Superior temporal gyrus (tissue), 1 donor: Measurements from ENCODE around the gene NOL4L.

Experiments used
- DNase-seq: peaks from one replicate; pipeline ENCODE4 v3.0.0-alpha.2; 2016; ENCODE audit errors: extremely low spot score

NOL4L gene

DNA sequence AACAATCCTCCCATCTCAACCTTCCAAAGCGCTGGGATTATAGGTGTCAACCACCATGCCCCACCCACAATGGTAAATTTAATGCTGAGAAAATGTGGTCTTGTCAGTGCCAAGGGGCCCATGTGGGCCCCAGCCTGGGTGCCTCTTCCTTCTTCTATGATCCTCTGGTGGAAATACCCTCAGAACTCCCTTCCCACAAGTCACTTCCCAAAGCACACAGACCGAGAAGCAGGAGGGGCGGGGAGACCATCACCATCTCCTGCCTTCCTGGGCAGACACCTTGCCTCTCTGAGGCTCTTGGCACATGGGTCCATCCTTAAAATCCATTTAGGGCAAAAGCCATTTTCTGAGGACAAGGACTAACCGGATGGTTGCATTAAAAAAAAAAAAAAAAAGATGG, 59.0 kb downstream of the NOL4L start:
- DNase-seq = no peak

DNA sequence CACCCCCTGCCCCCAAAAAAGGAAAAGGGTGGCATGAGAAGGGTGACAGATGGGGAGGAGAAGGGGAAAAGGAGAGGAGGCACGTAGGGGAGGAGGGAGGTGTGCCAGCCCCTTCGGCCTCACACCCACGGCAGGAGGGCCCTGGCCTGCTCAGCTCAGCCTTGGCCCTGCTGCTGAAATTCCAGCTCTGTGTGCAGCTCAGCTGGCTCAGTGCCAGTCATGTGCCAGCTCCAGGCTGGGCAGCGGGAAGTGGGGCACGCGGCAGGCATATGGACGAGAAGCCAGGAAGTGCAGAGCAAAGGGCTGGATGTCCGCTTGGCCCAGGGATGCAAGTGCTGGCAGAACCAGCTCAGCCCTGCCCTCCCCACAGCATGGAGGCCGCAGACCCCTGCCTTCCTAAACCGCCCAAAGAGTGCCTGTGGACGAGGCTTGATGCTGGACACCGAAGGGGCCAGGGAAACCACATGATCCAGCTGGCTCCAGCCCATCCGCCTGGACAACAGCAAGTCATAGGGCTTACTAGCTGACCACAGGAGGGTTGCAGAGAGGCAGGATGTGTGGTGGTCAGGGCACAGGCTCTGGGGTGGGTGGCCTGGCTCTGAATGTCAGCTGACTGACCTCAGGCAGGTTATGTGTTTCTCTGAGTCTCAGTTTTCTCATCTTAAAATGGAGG, 60.2 kb downstream of the NOL4L start:
- no peak for DNase-seq

DNA sequence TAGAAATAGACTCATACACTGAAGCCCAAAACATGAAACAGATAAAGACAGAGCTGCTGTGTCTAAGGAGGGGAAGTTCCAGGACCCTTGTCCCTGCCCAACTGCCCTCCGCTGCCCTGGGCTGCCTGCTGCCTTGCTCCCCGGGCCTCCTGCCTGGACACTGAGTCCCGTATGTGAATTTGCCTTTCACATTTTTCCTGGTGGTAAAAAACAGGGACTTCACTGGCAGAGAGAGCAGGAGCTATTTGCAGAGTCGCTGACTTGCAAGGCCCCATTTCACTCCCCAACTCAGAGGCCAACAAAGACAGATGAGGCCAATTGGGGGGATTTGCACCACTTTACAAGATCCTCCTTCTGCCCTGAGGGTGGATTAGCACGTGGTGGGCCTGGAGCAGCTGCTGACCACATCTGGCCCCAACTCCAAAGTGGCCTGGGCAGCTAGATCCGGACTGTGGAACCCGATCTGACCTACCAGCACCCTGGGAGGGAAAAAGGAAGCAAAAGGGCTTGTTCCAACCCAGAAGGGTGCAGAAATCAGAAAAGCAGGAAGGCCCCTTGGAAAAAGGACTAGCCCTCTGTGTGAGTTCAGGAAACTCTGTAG, 61.4 kb downstream of the NOL4L start:
- no peak for DNase-seq

DNA sequence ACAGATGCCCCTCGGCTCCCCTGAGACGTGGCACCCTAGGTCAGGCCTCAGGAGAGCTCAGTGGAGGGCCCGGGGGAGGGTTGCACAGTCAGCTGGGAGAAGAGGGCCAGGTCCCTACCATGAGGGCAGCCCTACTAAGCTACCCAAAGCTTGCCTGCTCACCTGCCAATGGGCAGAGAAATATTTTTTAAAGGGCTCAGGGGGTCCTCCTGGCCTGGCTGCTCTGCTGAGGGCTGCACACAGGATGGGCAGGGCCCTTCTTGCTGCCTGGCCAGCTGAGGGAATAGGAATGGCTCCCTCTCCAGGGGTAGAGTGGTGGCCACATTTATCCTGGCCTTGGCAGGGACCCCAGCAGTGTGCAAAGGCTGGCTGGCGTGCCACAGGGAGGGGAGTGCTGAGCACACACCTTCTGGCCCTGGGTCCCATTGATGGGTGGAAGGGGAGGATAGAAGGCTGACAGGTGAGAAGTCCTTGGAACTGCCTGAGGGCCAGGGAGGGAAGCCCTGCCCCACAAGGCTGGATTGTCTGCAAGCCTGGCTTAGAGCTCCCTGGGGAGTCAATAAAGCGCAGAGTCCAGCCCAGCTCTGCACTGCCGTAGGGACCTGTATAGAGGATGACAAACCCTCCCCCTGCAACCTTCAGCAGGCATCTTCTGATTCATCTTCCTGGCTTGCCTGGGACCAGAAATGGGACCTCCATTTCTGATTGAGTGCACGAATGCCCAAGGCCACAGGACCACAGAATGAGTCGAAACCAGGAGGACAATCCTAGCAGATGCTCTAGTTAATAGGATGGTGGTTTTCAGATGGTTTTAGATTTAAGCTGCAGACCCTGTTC, 62.1 kb downstream of the NOL4L start:
- DNase-seq = no peak

DNA sequence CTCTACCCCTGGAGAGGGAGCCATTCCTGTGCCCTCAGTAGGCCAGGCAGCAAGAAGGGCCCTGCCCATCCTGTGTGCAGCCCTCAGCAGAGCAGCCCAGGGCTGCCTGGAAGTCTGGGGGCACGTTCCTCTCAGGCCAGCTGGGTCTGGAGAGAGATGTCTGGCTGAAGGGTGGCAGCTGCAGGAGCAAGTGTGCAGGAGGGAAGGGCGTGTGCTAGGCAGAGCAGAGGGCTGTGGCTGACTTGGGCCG, 62.7 kb downstream of the NOL4L start:
- no peak for DNase-seq

DNA sequence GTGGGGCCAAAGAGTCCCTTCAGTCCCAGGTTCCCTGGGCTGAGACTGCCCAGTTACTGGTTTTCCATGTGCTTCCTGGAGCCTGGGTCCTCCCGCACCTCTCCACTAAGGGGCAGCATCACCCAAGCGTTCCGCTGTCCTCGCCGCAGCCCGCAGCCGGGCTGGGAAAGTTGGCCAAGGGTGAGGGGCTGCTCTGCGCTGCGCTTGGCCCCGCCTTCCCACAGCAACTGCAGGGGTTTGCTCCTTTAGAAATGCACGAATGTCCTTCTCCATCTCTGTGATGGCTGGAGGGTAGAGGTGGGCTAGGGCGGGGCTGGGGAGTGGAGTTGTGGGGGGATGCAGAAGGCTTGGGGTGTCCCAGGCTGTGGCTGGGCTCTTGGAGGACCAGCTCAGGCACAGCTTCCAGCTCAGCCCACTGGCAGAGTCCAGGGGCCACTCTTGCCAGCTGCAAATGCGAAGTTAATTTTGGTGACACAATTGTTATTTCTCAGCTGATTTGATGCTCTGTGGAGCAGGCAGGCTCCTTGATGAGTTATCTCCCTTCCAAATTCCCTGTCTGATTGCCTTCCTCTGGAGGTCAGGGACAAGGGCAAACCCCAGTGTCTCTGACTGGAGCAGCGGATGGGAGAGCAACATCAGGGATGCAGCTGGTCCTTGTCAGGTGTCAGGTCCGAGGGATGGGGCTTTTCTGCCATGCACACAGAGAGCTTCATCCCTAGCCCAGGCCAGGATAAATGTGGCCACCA, 63.2 kb downstream of the NOL4L start:
- DNase-seq = peak; percentile 81

DNA sequence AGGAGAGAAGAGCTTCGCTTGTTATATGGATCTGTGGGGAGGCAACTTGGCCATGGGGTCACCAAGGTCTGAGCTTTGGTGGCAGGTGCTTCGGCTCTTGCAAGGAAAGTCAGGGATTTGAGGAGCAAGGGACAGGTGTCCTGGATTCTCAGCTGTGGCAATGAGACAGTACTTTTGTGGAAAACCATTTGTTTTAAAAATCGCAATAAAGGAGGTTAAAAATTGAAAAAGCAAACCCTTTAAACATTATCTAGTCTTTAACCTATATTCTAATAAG, 64.3 kb downstream of the NOL4L start:
- DNase-seq = no peak

DNA sequence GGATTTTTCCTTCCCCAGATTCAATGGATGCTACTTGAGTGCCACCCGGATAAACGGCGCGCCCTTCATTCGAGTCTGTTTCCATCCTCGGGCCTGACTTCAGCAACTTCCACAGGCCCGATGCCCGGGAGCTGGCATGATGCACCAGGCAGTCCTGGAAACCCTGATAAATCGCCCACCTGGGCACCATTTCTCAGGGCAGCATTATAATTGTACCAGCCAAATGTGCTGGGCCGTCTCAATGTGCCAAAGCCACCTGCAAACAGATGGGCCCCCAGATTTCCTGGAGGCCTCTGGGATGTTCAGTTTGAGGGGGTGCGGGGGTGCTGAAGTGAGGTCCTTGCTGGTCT, 65.8 kb downstream of the NOL4L start:
- no peak for DNase-seq

DNA sequence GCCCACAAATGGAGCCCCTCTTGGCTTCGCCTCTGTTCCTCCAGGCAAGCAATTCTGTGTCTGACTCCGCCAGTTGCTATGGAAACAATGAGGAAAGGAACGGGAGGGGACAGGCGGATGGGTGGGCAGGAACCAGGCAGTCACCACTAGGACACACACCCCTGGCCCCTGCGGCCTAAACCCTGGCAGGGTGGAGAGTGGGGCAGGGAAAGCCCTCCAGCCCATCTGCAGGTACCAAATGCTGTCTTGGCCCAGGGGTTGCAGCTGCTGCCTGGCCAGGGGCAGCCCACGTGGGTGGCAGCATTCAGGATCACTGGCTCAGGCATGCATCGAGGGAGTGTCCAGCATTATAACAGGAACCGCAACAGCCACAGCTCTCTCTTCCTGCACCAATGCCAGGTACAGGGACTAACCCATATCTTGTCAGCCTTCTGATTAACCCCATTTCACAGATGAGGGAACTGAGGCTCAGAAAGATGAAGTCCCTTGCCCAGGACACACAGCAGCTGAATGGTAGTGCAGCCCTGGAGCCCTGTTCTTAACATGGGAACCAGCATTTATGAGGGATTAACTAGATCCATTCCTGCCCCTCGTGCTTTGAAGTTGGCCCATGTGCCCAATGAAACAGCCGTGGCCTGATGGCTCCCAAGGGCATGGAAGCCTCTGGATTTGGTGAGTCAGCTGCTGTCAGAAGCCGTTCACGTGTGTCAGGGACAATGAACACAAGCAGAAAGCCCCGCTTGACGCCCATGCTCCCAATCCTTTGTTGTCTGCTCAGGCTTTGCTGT, 66.3 kb downstream of the NOL4L start:
- DNase-seq = no peak

DNA sequence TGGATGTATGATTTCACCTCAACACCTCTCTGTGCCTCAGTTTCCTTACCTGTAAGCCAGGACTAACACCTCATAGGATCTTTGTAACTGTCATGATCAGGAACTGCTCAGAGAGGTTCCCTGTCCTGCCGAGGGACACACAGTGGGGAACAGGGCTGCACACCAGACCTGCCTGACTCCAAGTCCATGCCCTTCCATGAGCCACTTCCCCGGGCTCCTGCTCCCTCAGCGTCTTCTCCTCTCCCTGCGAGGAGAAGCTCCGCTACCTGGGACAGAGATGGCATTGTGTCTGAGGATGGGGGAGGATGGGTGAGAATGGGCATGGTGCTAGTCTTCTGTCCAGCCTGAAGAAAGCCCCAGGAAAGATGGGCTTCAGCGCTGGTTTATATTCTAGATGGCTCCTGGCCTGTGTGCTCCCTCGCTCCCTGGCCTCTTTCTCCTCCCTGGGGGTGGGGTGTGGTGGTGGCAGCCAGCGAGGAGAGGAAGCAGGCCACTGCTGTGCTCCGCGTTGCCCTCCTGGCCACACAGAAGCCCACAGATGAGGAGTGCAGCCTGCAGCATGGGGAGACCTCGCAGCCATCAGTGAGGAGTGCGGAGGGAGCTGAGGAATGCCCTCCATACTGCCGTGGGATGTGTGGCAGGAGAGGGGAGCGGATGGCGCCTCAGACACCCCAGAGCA, 67.1 kb downstream of the NOL4L start:
- DNase-seq = no peak

DNA sequence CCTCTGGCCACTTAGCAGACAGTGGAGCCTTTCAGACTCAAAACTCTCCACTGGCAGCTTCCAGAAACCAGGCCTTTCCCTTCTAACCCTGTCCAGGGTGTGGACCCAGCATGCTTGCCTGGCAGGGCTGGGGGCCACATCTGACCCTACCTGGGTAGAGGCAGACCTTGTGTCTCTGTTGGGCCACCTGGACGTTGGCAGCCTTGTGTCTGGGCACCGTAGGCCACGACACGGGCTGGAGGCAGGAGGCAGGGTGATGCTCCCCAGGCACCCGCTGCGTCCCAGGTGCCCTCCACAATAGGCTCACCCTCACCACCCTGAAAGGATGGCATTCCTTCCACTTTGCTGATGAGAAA, 67.6 kb downstream of the NOL4L start:
- no peak for DNase-seq

DNA sequence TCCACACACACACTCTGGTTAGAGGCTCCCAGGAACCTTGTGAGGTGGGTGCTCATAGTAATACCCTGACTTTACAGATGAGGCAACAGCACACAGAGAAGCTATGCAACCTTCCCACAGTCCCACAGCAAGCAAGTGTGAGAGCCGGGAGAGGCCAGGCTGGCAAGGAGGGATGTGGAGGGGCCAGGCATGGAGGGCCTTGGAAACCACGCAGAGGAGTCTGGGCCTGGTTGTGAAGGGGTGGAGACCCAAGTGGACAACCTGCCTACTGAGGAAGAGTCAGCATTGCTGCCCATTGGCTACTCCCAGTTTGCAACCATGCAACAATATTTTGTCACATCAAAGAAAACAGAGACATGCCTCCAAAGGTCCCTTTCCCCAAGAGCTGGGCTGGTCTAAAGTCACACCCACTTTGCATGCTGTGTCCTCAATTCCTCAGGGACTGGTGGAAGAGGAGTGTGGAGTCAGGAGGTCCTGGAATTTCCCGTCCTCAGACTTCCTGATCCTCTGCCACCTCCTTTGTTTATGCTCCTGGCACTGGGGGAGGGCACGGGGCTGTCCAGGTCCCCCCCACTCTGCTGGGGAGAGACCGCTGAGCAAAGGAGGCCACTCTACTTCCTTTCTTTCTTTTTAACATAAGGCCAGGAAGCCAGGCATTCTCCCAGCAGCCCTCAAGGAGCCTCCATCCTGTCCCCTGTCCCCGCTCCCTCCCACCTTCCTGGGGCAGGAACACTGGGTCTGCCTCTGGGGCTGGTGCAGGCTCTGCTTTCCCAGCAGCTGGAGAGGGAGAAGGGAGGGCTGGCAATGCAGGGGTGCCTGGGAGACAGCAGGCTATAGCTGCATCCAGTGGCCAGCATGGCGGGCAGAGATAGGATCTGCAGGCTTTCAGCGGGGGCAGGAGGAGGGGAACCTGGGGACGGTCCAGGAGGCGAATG, 68.3 kb downstream of the NOL4L start:
- DNase-seq = no peak

DNA sequence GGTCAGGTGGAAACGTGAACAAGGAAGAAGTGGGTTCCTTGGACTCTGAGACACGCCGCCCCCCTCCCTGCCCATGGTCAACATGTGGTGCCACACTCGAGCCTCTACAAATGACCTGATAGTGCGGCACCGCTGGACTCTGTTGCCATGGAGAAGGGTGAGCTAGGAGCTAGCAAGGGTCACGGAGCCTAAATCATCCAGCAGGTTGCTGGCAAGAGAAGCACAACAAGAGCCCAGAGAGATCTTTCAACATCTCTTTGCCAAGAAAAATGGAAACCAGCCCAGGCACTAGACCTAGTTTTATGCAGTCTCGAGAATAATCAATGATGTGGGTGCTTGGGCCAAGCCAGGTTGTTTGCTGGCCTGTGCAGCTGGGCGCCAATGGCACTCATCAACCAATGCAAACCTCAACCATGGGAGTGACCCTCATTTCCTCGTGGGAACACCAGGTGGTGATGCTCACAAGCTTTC, 69.5 kb downstream of the NOL4L start:
- no peak for DNase-seq

DNA sequence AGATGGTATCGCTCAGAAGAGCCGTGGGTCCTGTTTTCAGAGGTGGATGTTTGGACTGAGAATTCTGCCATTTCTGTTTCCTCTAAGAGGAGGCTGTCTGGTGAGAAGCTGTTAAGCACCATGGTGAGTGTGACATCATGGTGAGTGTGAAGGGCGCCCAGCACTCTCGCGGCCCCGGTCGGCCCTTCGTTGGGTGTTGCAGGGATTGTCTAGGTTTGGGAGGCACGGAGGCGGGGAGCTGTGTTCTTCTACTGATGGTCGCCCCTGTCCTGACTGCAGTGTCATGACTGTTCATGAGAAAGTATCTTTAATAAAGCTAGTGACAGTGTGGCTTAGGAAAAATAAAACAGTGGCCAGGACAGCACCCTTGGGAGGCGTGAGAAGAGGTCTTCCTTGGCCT, 70.4 kb downstream of the NOL4L start:
- DNase-seq = no peak

DNA sequence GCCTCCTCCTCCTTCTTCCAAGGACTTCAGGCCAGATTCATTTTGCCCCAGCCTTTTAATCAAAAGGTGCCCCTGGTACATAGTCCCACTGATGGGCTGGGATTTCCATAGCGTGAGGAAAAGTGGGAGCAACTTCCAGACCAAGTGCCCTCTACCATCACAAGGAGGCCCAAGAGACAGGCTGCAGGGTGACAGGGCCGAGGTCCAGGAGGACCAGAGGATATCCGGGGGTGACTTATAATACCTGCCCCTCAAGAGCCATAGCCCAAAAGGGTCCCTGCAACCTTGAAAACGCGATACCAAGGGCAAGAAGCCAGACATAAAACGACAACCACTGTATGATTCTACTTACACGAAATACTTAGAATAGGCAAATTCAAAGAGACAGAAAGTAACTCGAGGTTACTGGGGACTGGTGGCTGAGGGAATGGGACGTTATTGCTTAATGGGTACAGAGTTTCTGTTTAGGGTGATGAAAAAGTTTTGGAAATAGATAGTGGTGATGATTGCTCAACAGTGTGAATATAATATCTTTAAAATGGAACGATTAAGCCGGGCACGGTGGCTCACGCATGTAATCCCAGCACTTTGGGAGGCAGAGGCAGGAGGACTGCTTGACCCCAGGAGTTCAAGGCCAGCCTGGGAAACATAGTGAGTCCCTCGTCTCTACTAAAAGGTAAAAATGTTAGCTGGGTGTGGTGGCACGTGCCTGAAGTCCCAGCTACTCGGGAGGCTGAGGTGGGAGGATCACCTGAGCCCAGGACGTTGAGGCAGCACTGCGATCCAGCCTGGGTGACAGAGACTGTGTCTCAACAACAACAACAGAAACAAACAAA, 71.9 kb downstream of the NOL4L start:
- no peak for DNase-seq

DNA sequence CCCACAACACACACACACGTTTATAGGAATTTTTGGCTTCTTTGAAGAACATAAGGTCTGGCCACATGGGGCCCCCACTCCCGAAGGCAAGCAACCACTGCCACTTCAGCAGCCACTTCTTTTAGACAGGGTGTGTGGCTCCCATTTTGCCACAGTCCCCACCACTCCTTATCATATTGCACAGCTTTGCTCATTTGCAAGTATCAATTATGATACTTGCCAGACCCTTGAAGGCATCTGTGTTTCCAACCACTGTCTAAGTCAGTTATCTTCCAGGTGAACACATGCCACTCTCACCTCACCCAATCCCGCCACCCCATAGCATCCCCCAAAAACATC, 73.1 kb downstream of the NOL4L start:
- no peak for DNase-seq

DNA sequence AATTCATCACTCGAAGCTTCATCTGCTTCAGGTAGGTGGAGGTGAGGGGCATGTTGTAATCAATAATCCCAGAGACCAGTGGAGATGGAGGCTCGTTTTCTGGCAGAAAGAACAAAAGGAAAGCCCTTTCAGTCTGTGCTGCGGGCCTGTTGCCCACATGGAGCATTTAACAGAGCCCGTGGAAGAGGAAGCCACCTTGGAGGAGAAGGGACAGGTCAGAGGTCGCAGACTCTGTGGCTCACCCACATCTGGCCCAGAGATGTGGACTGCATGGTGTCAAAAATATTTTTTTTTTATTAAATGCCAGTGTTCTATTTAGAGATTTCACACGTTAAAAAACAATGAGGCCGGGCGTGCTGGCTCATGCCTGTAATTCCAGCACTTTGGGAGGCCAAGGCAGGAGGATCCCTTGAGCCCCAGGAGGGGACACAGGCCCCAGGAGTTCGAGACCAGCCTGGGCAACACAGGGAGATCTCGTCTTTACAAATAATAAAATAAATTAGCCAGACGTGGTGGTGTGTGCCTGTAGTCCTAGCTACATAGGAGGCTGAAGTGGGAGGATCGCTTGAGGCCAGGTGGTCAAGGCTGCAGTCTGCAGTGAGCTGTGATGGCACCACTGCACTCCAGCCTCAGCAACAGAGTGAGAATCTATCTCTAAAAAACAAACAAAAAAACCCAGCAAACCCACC, 73.6 kb downstream of the NOL4L start:
- DNase-seq = no peak

DNA sequence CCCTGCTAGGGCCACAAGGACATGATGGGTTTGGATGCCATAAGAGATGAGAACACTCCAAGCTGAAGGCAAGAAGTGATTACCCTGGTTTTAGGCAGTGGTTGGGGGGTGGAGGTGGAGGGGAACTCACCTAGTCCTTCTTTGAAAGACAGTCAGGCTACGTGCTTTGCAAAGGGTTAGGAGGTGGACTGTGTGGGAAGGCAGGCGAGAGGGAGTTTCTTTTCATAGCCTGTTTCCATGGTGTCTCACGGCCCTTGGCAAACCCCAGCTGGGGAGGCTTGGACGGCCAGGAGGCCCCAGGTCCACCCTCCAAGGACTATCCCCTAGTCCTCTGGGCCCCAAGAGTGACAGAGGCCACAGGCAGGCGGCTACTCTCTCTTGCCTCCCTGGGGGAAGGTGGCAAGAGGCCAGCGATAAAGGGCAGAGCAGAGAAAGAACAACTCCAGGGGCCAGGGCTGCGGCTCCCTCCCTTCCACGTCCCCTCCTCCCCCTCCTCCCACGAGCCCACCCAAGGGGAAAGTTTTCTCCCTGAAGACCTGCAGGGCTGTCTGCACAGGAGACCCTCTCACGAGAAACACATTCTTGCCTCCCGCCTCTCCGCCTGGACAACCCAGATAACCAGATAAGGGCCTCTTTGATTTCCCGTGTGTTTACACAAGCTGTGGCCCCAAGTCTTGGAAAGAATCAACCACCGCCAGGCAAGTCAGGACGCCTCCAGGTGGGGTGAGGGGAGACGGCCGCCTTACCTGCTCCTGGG, 74.4 kb downstream of the NOL4L start:
- DNase-seq = no peak
